ENCODE results near the gene FSHB.
"Not testable (repeated sequence)": the region's sequence is repeated elsewhere in the genome, so short reads cannot be mapped to it uniquely, and the experiment has no call there.

The FSHB gene

DNA sequence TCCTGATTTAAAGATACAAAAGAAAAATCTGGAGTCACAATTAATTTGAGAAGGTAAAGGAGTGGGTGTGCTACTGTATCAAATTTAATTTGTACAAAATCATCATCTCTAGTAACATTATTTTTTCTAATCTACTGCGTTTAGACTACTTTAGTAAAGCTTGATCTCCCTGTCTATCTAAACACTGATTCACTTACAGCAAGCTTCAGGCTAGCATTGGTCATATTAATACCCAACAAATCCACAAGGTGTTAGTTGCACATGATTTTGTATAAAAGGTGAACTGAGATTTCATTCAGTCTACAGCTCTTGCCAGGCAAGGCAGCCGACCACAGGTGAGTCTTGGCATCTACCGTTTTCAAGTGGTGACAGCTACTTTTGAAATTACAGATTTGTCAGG is at the start of gene FSHB:
Gene FSHB (plus strand): TSS at position 301 of the 400 bp plus-strand sequence. CDS start 889 bp downstream, outside the sequence.
- TF ChIP-seq, protein P1, sequence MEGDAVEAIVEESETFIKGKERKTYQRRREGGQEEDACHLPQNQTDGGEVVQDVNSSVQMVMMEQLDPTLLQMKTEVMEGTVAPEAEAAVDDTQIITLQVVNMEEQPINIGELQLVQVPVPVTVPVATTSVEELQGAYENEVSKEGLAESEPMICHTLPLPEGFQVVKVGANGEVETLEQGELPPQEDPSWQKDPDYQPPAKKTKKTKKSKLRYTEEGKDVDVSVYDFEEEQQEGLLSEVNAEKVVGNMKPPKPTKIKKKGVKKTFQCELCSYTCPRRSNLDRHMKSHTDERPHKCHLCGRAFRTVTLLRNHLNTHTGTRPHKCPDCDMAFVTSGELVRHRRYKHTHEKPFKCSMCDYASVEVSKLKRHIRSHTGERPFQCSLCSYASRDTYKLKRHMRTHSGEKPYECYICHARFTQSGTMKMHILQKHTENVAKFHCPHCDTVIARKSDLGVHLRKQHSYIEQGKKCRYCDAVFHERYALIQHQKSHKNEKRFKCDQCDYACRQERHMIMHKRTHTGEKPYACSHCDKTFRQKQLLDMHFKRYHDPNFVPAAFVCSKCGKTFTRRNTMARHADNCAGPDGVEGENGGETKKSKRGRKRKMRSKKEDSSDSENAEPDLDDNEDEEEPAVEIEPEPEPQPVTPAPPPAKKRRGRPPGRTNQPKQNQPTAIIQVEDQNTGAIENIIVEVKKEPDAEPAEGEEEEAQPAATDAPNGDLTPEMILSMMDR (conservative IDR thresholded peaks at IDR 0.05): no peak
- peak within 1 kb of the TSS; percentile 13; the same call in 1 of the 2 replicates for H3K27ac ChIP-seq

DNA sequence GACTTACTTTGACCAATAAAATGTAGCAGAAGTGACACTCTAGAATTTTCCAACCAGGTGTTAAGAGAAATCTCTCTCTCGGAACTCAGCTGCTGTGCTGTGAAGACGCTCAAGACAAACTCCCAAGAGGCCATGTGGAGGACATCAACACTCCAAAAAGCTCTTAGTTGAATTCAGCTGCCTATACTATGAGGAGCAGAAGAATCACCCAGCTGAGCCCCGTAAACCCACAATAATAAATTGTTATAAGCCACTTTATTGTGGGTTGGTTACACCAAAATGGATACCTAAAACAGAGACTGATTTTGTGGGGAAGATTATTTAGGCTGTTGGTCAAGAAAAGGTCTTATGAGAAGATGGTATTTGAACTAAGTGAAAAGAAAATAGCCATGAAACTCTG is 44.1 kb upstream of the FSHB start:
- H3K27ac ChIP-seq: no peak overlapping the region
- TF ChIP-seq, protein P1 (conservative IDR thresholded peaks at IDR 0.05): no peak

DNA sequence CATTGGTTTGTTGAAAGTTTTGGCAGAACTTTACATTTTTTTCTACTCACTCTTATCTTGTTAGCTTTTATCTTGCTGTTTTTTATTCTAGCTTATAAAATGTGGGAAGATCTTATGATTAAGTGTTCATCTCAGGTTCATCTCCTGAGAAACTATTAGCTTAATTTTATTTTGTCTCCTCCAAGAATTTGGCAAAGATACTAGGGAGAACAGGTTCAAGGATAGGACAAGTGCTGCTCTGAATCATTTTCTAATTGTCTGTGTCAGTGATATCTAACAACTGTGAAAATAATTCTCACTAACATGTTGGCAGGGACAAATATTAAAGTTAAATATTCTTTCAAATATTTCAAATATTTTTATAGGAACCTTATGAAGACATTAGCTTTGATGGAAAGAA is 38.2 kb upstream of the FSHB start:
- TF ChIP-seq, protein P1 (conservative IDR thresholded peaks at IDR 0.05): no peak

DNA sequence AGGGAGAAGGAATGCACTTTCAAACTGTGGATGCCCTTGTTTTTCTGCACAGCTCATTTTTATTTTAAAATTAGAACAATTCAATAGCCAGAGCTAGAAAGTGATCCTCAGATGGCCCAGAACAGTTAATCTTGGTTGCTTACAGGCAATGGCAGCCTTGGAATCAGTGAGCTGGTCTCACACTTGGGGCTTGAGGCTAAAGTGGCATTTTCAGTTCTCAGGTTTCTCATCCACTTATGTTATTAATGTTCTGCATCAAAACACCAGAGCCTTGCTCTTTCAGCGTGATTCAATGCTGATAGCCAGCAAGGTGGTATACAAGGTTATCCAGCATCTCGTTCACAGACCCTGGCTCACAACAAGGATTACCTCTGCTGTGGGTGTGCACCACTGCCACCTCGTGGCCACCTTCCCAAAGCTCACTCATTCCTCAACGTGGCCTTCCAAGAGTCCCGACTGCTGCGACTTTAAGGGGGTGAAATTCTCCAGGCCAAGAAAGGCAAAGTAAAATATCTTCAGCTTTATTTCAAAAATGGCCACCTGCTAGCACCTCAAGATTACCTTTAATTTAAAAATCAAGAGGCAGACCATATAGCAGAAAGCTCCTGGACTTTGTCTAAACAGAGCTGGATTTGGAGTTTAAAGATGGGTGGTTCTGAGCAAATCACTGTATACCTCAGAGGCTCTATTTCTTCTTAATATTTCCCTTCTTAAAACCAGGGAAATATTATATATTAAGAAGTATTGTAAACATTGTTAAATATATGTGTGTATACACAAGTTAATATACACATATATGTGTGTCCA is 34.2 kb upstream of the FSHB start:
- H3K27ac ChIP-seq: no peak overlapping the region
- TF ChIP-seq, protein P1 (conservative IDR thresholded peaks at IDR 0.05): peak; percentile 93

More for the DNA sequence above, 38.2 kb upstream of the FSHB start:
- no peak overlapping the region for H3K27ac ChIP-seq

DNA sequence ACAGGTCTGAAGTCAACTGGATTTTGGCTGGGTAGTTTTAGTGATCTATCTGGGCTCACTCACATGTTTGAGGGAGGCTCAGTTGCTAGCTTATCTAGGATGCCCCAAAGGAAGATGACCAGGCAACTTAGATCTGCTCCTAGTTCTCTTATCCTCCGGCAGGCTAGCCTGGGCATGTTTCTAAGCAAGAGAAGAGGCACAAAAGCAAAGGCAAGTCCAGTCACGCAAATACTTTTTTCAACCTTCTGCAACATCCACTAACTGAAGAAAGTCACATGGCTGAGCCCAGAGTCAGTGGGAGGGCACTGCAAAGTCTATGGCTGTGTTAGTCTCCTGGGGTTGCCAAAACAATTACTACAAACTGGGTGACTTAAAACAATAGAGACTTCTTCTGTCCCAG is 32.9 kb upstream of the FSHB start:
- TF ChIP-seq, protein P1 (conservative IDR thresholded peaks at IDR 0.05): no peak
- no peak overlapping the region for H3K27ac ChIP-seq

DNA sequence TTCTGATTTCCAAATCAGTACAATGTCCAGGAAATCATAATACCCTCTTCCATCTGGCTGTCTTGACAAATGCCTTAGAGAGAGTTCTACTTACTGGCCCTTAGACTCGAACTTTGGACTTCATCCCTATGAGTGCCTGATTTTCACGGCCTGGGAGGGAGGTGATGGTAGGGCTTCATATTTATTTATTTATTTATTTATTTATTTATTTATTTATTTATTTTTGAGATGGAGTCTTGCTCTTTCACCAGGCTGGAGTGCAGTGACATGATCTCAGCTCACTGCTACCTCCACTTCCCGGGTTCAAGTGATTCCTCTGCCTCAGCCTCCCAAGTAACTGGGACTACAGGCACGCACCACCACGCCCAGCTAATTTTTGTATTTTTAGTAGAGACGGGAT is 27.8 kb upstream of the FSHB start:
- not testable (repeated sequence) for H3K27ac ChIP-seq

DNA sequence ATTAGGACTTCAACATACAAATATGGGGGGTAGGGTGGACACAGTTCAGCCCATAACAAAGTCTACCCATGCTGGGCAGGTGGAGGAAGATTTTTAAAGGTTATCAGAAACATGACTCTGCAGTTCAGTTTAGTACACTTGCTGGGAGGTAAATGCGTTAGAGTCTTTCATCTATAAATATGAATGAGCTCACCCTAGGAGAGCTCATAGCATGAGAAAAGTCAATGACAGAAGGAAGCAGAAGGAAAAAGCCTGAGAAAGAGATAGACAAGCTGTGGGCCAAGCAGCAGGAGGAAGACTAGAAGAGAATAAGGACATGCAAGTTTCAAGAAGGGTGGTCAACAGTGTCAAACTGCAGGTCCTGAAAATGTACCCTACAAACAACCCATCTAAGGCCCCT is 27.0 kb upstream of the FSHB start:
- H3K27ac ChIP-seq: no peak overlapping the region
- TF ChIP-seq, protein P1 (conservative IDR thresholded peaks at IDR 0.05): no peak
